HG03039 (cell line): ENCODE results near the gene IMMP2L.
"Not testable (repeated sequence)": the region's sequence is repeated elsewhere in the genome, so short reads cannot be mapped to it uniquely, and the experiment has no call there.

Source experiments
- ATAC-seq: cut with Tn5 transposase; IDR thresholded peaks from one replicate; pipeline ENCODE4 v1.9.1; 2021; ENCODE audit warnings: mild to moderate bottlenecking, moderate library complexity; ENCODE audit not compliant: unreplicated experiment

Gene IMMP2L

DNA sequence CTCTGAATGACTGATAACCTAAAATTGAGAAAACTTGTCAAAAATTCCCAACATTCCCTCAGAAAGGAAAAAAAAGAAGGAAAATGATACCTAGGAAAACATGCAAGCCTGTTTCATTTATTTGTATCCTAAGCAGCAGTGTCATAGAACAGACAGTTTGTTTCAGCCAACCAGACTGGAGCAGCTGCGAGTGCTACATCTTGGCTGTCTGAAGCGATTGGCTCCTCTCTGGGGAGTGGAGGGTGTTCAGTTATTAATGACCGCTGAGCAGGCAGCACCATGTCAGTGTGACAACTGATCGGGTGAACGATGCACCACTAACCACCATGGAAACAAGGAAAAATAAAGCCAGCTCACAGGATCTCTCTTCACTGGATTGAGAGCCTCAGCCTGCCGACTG lies 471.4 kb downstream of the IMMP2L start, which contains the start of gene LRRN3:
Gene LRRN3, plus strand, starts transcription at position 282 of the 400 bp plus-strand sequence. CDS start 31,646 bp downstream, outside the sequence.
- no peak for ATAC-seq

DNA sequence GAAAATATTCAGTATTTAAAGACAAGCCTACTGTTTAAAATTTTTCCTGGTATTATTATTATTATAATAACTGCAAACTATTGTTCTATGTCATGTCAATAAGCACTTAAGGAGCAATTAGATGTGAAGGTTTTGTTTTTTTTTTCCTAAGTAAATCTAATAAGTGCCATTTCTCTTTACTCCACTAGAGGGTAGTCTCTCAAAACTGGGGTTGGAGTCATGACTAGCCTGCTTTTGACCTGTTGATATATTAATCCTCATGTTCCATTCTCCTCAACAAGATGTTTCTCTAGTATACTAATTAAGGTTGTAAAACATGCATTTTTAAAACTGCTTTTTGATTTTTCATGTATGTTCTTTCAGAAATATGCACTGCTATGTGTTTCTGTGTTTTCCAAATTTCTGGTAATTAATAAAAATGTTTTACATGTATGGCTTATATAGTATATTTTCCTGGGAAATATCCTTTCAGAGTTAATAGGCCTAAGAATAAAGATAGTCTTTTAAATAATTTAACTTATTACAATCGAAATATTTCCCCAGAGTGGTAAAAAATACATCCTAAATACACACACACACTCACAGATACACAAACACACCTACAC lies 472.4 kb downstream of the IMMP2L start:
- no peak for ATAC-seq

GRCh38 chr7:111088328-111088727 lies 474.0 kb downstream of the IMMP2L start:
- ATAC-seq, result no peak

GRCh38 chr7:111086532-111086931 lies 475.8 kb downstream of the IMMP2L start:
- ATAC-seq, result no peak

- ATAC-seq, result no peak
Measured at GRCh38 chr7:111085356-111085755, 476.9 kb downstream of the IMMP2L start.

GRCh38 chr7:111083413-111083812 lies 478.9 kb downstream of the IMMP2L start:
- peak; percentile 98 for ATAC-seq

GRCh38 chr7:111082351-111082750 lies 479.9 kb downstream of the IMMP2L start:
- ATAC-seq, result no peak

- no peak for ATAC-seq
Measured at GRCh38 chr7:111081546-111082267, 480.6 kb downstream of the IMMP2L start.

- no peak for ATAC-seq
Measured at GRCh38 chr7:111080495-111081105, 481.7 kb downstream of the IMMP2L start.

- ATAC-seq, result no peak
Measured at GRCh38 chr7:111077001-111077400, 485.3 kb downstream of the IMMP2L start.

GRCh38 chr7:111076205-111076604 lies 486.1 kb downstream of the IMMP2L start:
- ATAC-seq, result no peak

DNA sequence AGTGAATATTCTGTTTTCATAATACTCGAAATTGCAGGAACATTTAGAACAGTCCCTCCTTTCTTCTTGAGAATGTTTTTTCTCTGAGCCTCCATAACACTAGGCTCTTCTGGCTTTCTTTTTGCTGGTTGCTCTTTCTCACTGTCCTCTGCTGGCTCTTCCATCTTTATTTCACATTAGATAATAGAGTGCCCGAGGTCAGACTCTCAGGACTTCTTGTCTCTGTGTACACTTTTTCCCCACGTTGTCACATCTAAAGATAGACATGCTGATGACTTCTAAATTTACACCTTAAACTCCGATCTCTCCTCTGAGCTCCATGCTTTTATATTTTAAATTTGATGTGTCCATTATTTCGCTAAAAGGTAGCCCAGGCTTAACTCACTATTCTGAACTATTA lies 486.8 kb downstream of the IMMP2L start:
- ATAC-seq, result no peak

DNA sequence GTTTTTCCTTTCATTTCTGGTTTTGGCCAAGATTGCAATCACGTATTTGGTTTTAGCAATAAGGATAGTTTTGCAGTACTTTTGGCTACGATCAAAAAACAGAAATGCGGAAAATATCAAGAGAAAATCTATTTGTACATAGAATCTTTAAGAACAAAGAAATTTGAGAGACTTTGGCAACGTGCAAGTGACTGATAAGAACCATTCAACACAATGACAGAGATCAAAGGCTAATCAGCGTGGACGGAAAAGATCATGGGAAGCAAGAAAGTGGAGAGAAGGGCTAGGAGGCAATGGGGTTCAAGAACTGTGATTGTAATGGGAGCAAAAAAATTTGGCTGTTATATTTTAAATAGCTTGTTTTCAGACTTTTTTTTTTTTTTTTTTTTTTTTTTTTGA lies 487.5 kb downstream of the IMMP2L start:
- no peak for ATAC-seq

GRCh38 chr7:111074071-111074747 lies 488.1 kb downstream of the IMMP2L start:
- ATAC-seq, result no peak

- ATAC-seq, result not testable (repeated sequence)
Measured at GRCh38 chr7:111072658-111073057, 489.6 kb downstream of the IMMP2L start.

DNA sequence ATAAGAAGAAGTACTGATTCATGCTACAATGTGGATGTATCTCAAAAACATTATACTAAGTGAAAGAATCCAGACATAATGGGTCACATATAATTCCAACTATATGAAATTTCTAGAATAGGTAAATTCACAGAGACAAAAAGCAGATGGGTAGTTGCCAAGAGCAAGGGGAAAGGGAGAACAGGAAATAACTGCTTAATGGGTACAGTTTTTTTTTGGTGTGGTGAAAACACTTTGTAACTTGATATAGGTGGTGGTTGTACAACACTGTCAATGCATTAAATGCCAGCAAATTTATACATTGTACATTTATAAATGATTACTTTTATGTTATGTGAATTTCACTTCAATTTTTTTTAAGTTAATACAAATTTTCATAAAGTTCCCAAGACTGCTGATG lies 490.7 kb downstream of the IMMP2L start:
- no peak for ATAC-seq

GRCh38 chr7:111068618-111069017 lies 493.7 kb downstream of the IMMP2L start:
- ATAC-seq, result no peak

DNA sequence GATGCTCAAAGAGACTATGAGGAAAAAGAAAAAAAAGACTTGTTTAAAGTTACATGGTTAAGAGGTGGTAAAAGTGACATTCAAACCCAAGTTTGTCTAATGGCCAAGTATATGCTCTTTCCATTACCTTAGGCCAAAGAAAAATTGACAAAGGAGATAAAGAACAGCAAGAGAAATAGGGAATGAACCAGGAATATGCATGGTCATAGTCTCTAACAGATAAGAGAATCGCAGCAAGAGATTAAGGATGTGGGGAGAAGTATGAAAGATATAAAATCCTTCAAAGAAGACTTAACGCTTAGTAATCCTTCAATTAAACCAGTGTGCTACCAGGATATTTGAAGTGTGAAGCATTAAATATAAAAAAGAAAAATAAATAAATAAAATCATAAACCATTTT lies 494.6 kb downstream of the IMMP2L start:
- ATAC-seq, result no peak

DNA sequence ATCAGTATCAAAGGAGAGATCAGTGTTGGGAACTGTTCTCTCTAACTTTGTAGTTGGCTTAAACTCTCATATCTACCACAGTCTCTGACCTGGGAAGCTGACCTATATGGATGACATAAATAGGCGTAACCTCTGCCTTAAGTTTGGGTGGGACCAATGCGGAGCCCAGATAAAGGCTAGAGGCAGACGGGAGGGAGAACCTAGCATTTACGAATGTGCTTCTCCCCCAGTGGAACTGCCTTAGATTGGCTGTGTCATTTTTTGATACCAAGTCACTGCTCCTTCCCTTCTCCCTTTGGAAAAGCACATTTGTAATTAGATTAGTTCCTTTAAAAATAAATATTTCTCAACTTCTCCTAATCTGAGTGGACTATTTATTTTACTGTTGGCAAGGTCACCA lies 495.0 kb downstream of the IMMP2L start:
- no peak for ATAC-seq

DNA sequence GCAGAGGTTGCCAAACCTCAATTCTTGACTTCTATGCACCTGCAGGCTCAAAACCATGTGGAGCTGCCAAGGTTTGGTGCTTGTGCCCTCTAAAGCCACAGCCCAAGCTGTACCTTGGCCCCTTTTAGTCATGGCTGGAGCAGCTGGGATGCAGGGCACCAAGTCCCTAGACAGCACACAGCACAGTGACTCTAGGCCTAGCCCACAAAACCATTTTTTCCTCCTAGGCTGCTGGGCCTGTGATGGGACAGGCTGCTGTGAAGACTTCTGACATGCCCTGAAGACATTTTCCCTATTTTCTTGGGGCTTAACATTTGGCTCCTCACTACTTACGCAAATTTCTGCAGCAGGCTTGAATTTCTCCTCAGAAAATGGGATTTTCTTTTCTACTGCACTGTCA lies 499.1 kb downstream of the IMMP2L start:
- ATAC-seq, result no peak

- no peak for ATAC-seq
Measured at GRCh38 chr7:111059833-111060232, 502.5 kb downstream of the IMMP2L start.

DNA sequence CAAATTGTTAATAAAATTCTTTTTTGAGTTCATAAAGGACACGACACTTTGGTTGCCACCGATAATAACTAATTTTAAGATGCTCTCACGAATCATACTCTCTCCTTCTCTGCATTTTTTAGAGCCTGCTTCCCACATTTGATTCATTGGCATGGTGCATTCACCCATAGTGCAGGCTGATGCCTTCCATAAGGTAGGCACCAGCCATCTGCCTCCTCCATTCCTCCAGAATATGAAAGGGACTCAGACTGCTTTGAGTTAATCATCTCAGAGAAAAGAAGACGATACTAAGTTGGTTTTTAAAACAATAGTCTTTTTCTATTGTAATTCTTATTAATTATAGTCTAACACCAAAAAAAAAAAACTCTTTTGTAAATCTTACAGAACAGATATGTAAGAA lies 505.2 kb downstream of the IMMP2L start:
- ATAC-seq, result no peak
